Measurements from ENCODE around the gene ZC3H12A. TPM values are rescaled to one million over a fixed set of nuclear protein-coding genes. Genes with fewer than 3 reads are reported as not detected.

Gene ZC3H12A
- total and polyA plus RNA-seq, 2 donors: 7.9 to 11.7 TPM

- WGBS: 94% methylated on average over 10 of the region's 10 CpGs
- Histone ChIP-seq H3K4me1 (ENCODE audit: control insufficient read depth in 2 of 2, insufficient read depth in 2 of 2, low read length in 2 of 2) (peaks cover 31 to 46% of the 10 kb centered on the region in 2 donors), H3K4me3 (ENCODE audit: low read length in 2 of 2) (no peak overlapping the region), H3K36me3 (ENCODE audit: control insufficient read depth in 2 of 2, insufficient read depth in 2 of 2, low read length in 1 of 2) (peaks cover 55 to 61% of the 10 kb centered on the region in 2 donors), H3K27ac (ENCODE audit: low read depth in 1 of 2, low read length in 1 of 2) (peak overlapping the region in 1 of 2 donors; percentile 57), H3K27me3 (ENCODE audit: control insufficient read depth in 2 of 2, insufficient read depth in 1 of 2, low read length in 1 of 2) (no peaks in the 10 kb centered on the region), H3K9me3 (ENCODE audit: control insufficient read depth in 2 of 2, insufficient read depth in 1 of 2, low read length in 1 of 2) (no peaks in the 10 kb centered on the region)
- DNase-seq (ENCODE audit: low read depth in 6 of 9, low spot score in 9 of 9): no peak
Observed at GRCh38 chr1:37480581-37481288, 6.4 kb downstream of the ZC3H12A start.

- WGBS: 96% methylated on average over 26 of the region's 26 CpGs
- Histone ChIP-seq H3K27ac (ENCODE audit: low read depth in 1 of 2, low read length in 1 of 2) (no peak overlapping the region), H3K27me3 (ENCODE audit: control insufficient read depth in 2 of 2, insufficient read depth in 1 of 2, low read length in 1 of 2) (no peaks in the 10 kb centered on the region), H3K4me1 (ENCODE audit: control insufficient read depth in 2 of 2, insufficient read depth in 2 of 2, low read length in 2 of 2) (peaks cover 29 to 40% of the 10 kb centered on the region in 2 donors), H3K36me3 (ENCODE audit: control insufficient read depth in 2 of 2, insufficient read depth in 2 of 2, low read length in 1 of 2) (peaks cover 55 to 56% of the 10 kb centered on the region in 2 donors), H3K4me3 (ENCODE audit: low read length in 2 of 2) (no peak overlapping the region), H3K9me3 (ENCODE audit: control insufficient read depth in 2 of 2, insufficient read depth in 1 of 2, low read length in 1 of 2) (no peaks in the 10 kb centered on the region)
- no peak for DNase-seq (ENCODE audit: low read depth in 6 of 9, low spot score in 9 of 9)
Observed at GRCh38 chr1:37481289-37482003, 7.1 kb downstream of the ZC3H12A start.

- WGBS: 94% methylated on average over 18 of the region's 18 CpGs
- no peak overlapping the region for H3K27ac ChIP-seq (ENCODE audit: low read depth in 1 of 2, low read length in 1 of 2)
- H3K9me3 ChIP-seq (ENCODE audit: control insufficient read depth in 2 of 2, insufficient read depth in 1 of 2, low read length in 1 of 2): no peaks in the 10 kb centered on the region
- no peak overlapping the region for H3K4me3 ChIP-seq (ENCODE audit: low read length in 2 of 2)
- peaks cover 51 to 55% of the 10 kb centered on the region in 2 donors for H3K36me3 ChIP-seq (ENCODE audit: control insufficient read depth in 2 of 2, insufficient read depth in 2 of 2, low read length in 1 of 2)
- no peaks in the 10 kb centered on the region for H3K27me3 ChIP-seq (ENCODE audit: control insufficient read depth in 2 of 2, insufficient read depth in 1 of 2, low read length in 1 of 2)
- no peak for DNase-seq (ENCODE audit: low read depth in 6 of 9, low spot score in 9 of 9)
- H3K4me1 ChIP-seq (ENCODE audit: control insufficient read depth in 2 of 2, insufficient read depth in 2 of 2, low read length in 2 of 2): peaks cover 22 to 40% of the 10 kb centered on the region in 2 donors
Observed at GRCh38 chr1:37482004-37482785, 7.8 kb downstream of the ZC3H12A start.

GRCh38 chr1:37482796-37483744, 8.7 kb downstream of the ZC3H12A start:
- 97% methylated on average over 29 of the region's 29 CpGs for WGBS
- Histone ChIP-seq H3K27ac (ENCODE audit: low read depth in 1 of 2, low read length in 1 of 2) (no peak overlapping the region), H3K9me3 (ENCODE audit: control insufficient read depth in 2 of 2, insufficient read depth in 1 of 2, low read length in 1 of 2) (no peaks in the 10 kb centered on the region), H3K4me1 (ENCODE audit: control insufficient read depth in 2 of 2, insufficient read depth in 2 of 2, low read length in 2 of 2) (peaks cover 14 to 34% of the 10 kb centered on the region in 2 donors), H3K27me3 (ENCODE audit: control insufficient read depth in 2 of 2, insufficient read depth in 1 of 2, low read length in 1 of 2) (no peaks in the 10 kb centered on the region), H3K36me3 (ENCODE audit: control insufficient read depth in 2 of 2, insufficient read depth in 2 of 2, low read length in 1 of 2) (peaks cover 49 to 55% of the 10 kb centered on the region in 2 donors), H3K4me3 (ENCODE audit: low read length in 2 of 2) (no peak overlapping the region)
- DNase-seq (ENCODE audit: low read depth in 6 of 9, low spot score in 9 of 9): no peak

- H3K36me3 ChIP-seq (ENCODE audit: control insufficient read depth in 2 of 2, insufficient read depth in 2 of 2, low read length in 1 of 2): peaks cover 49 to 53% of the 10 kb centered on the region in 2 donors
- no peaks in the 10 kb centered on the region for H3K9me3 ChIP-seq (ENCODE audit: control insufficient read depth in 2 of 2, insufficient read depth in 1 of 2, low read length in 1 of 2)
- WGBS: 95% methylated on average over 15 of the region's 15 CpGs
- no peaks in the 10 kb centered on the region for H3K27me3 ChIP-seq (ENCODE audit: control insufficient read depth in 2 of 2, insufficient read depth in 1 of 2, low read length in 1 of 2)
- H3K4me3 ChIP-seq (ENCODE audit: low read length in 2 of 2): no peak overlapping the region
- DNase-seq (ENCODE audit: low read depth in 6 of 9, low spot score in 9 of 9): no peak
- peaks cover 12 to 27% of the 10 kb centered on the region in 2 donors for H3K4me1 ChIP-seq (ENCODE audit: control insufficient read depth in 2 of 2, insufficient read depth in 2 of 2, low read length in 2 of 2)
- no peak overlapping the region for H3K27ac ChIP-seq (ENCODE audit: low read depth in 1 of 2, low read length in 1 of 2)
Observed at GRCh38 chr1:37483785-37484184, 9.4 kb downstream of the ZC3H12A start.

- H3K4me1 ChIP-seq (ENCODE audit: control insufficient read depth in 2 of 2, insufficient read depth in 2 of 2, low read length in 2 of 2): peaks cover 6 to 20% of the 10 kb centered on the region in 2 donors
Observed at GRCh38 chr1:37484325-37485051, 10.1 kb downstream of the ZC3H12A start.

GRCh38 chr1:37485902-37486679, 11.7 kb downstream of the ZC3H12A start:
- H3K36me3 ChIP-seq (ENCODE audit: control insufficient read depth in 2 of 2, insufficient read depth in 2 of 2, low read length in 1 of 2): peaks cover 51 to 55% of the 10 kb centered on the region in 2 donors
- H3K27ac ChIP-seq (ENCODE audit: low read depth in 1 of 2, low read length in 1 of 2): no peak overlapping the region
- no peak for DNase-seq (ENCODE audit: low read depth in 6 of 9, low spot score in 9 of 9)
- peaks cover 0 to 11% of the 10 kb centered on the region in 2 donors for H3K4me1 ChIP-seq (ENCODE audit: control insufficient read depth in 2 of 2, insufficient read depth in 2 of 2, low read length in 2 of 2)
- no peak overlapping the region for H3K4me3 ChIP-seq (ENCODE audit: low read length in 2 of 2)
- H3K9me3 ChIP-seq (ENCODE audit: control insufficient read depth in 2 of 2, insufficient read depth in 1 of 2, low read length in 1 of 2): no peaks in the 10 kb centered on the region
- H3K27me3 ChIP-seq (ENCODE audit: control insufficient read depth in 2 of 2, insufficient read depth in 1 of 2, low read length in 1 of 2): no peaks in the 10 kb centered on the region
- WGBS: 66% methylated on average over 6 of the region's 6 CpGs

More at GRCh38 chr1:37484325-37485051, 10.1 kb downstream of the ZC3H12A start:
- Histone ChIP-seq H3K27me3 (ENCODE audit: control insufficient read depth in 2 of 2, insufficient read depth in 1 of 2, low read length in 1 of 2) (no peaks in the 10 kb centered on the region), H3K4me3 (ENCODE audit: low read length in 2 of 2) (no peak overlapping the region), H3K9me3 (ENCODE audit: control insufficient read depth in 2 of 2, insufficient read depth in 1 of 2, low read length in 1 of 2) (no peaks in the 10 kb centered on the region), H3K27ac (ENCODE audit: low read depth in 1 of 2, low read length in 1 of 2) (no peak overlapping the region), H3K36me3 (ENCODE audit: control insufficient read depth in 2 of 2, insufficient read depth in 2 of 2, low read length in 1 of 2) (peaks cover 53 to 57% of the 10 kb centered on the region in 2 donors)
- 95% methylated on average over 7 of the region's 7 CpGs for WGBS
- no peak for DNase-seq (ENCODE audit: low read depth in 6 of 9, low spot score in 9 of 9)
